ENCODE results near the gene SLC29A1.
"Not testable (repeated sequence)": the region's sequence is repeated elsewhere in the genome, so short reads cannot be mapped to it uniquely, and the experiment has no call there.

Gene SLC29A1

DNA sequence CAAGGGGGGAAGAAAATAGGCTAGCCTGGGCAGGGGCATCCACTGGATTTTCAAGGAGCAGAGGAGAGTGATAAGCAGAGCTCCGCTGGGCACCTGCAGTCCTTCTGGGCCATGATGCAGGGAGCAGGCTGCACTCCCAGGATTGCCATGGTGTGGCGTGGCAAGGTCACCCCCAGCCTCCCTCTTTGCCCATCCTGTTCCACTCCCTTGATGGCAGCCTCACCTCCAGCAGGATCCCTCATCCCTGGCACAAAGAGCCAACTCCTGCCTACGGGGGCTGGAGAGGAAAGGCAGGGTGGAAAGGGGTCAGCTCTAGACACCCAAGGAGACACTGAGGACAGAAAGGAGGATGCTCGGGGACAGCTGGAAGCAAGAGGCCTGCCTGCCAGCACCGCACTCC, 29.1 kb upstream of the SLC29A1 start:
- no peak for DNase-seq (ENCODE audit: low read depth in 3 of 3)

DNA sequence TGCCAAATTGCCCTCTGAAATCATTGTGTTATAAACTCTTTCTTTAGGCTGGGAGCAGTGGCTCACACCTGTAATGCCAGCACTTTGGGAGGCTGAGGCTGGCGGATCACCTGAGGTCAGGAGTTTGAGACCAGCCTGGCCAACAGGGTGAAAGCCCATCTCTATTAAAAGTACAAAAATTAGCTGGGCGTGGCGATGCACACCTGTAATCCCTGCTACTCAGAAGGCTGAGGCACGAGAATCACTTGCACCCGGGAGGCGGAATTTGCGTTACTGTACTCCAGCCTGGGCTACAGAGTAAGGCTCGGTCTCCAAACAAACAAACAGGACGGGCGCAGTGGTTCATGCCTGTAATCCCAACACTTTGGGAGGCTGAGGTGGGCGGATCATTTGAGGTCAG, 27.0 kb upstream of the SLC29A1 start:
- not testable (repeated sequence) for DNase-seq (ENCODE audit: low read depth in 3 of 3)

DNA sequence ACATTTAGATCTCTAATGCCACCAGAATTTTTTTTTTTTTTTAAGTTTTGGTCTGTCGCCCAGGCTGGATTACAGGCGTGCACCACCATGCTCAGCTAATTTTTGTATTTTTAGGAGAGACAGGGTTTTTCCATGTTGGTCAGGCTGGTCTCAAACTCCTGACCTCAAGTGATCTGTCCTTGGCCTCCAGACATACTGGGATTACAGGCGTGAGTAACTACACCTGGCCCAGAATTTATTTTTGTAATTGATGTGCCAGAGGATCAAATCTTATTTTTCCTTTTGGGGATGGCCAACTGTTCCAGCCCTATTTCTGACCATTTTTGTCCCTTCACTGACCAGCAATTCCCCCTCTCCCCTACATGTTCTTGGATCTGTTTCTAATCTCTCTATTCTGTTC, 24.7 kb upstream of the SLC29A1 start:
- DNase-seq (ENCODE audit: low read depth in 3 of 3): no peak

DNA sequence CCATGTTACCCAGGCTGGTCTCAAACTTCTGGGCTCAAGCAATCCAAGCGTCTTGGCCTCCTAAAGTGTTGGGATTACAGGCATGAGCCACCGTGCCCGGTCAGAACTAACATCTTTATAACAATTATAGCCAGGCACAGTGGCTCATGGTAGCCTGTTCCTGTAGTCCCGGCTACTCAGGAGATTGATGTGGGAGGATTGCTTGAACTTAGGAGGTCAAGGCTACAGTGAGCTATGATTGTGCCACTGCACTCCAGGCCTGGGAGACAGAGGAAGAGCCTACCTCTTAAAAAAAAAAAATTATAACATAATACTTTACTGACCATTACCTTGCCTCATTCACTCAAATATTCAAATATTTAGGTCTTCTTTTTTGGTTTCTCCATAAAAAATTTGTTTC, 23.5 kb upstream of the SLC29A1 start:
- DNase-seq (ENCODE audit: low read depth in 3 of 3): no peak

DNA sequence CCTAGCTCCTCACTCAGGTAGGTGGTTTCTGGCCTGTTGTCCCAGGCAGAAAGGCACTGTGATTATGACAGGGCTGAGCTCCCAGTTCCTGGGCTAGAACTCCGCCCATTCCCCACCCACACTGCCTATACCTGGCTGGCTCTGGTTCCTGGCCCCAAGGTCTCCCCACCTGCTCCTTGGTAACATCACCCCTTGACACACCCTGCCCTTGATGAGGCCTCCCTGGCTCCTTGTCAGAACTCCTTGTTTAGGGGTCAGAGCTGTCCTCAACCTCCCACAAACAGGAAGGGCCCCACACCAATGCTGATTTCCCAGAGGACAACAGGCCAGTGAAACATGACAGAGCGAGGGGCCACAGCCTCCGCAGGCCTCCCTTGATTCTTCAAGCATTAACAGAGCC, 22.2 kb upstream of the SLC29A1 start:
- no peak for DNase-seq (ENCODE audit: low read depth in 3 of 3)

DNA sequence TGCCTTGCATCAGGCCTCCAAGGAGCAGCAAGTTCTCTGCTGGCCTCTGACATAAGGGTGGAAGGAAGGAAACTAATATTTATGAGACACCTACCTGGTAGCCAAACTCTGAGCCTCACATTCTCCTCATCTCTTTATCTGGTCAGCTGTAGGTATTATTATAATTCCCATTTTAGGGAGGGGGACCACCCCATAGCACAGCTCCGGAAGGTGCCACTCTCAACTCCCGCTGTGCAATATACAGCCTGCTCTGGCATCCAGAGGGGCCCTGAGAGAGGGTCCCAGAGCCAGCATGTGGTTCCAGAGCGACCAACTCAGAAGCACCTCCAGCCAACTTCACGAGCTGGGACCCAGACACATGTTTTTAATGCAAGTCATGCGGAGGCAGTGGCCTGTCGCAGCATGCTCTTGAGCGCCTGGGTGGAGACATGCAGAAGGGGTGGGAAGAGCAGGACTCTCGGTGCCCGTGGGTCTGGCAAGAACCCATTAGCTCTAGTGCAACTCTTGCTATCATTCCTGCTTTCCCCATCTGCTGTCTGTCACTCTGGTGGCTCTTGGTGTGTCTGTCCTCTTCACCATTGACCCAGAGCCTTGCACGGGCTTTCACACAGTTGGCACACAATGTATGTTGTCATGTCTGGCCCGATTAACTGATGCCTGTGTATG, 21.6 kb upstream of the SLC29A1 start:
- DNase-seq (ENCODE audit: low read depth in 3 of 3): no peak

DNA sequence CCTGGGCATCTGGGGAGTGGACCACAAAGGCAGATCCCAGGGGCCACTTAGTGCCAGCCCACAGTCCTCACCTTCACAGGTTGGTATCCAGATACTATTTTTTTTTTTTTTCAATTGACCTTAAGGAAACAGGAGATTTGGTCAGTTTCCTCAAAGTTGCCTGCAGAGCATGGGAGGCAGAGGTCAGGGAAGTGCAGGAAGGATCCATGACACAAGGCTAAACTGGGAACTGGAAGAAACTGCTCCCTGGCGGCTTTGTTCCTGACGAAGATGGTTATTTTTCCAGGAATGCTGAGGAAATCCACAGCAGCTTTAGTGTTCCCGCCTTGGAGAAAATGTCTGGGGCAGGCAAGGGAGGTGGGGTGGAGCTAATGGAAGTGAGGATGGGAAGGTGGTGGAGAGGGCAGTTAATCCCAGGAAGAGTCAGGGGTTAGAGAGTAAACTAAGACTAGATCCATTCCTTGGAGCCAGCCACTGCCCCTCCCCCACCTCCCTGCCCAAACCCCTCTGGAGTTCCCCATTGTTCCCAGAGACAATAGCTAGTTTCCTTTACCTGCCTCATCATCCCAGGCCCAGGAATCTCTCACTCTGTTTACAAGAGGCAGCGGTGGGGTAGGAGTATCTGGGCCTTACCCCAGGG, 20.9 kb upstream of the SLC29A1 start:
- DNase-seq (ENCODE audit: low read depth in 3 of 3): no peak

DNA sequence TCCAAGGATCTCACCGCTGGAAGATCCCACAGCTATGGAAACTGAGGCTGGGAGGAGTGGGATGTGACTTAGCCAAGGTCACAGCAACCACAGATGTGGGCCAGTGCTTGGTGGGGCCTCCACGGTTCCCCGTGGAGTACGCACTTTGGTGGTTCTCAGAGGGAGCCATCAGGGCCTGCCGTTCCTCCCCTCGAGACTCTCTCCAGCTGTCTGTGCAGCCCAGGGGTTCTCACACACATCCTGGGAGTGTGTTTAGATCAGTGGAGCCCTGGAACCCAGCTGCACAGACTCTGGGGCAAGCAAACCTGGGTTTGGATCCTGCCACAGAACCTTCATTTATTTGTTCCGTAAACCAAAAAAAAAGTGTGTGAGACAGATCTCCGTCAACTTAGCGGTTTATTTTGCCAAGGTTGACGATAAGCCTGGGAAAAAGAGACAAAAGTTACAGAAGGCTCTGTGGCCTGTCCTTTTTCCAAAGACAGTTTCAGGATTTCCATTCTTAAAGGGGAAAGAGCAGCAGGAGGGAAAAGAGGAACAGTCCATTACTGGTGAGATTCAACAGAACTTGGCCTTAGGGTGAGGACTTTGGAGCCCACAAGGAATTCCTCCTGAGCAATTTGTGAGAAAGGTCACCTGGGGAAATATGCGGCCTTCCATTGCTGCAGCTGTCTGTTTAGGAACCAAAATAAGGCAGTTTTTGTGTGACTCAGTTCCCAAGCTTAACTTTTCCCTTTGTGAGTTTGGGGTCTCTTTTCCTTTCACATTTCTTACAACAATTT, 20.2 kb upstream of the SLC29A1 start:
- no peak for DNase-seq (ENCODE audit: low read depth in 3 of 3)

DNA sequence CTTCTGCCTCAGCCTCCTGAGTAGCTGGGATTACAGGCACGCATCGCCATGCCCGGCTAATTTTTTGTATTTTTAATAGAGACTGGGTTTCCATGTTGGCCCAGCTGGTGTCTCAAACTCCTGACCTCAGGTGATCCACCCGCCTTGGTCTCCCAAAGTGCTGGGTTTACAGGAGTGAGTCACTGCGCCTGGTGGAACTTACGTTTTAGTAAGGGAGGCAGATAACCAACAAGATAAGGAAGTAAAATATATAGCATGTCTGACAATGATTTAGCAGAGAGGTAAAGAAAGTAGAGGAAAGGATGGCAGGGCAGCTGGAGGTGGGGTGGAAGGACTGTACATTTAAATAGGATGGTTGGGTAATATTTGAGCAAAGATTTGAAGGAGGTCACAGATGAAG, 19.4 kb upstream of the SLC29A1 start:
- no peak for DNase-seq (ENCODE audit: low read depth in 3 of 3)

DNA sequence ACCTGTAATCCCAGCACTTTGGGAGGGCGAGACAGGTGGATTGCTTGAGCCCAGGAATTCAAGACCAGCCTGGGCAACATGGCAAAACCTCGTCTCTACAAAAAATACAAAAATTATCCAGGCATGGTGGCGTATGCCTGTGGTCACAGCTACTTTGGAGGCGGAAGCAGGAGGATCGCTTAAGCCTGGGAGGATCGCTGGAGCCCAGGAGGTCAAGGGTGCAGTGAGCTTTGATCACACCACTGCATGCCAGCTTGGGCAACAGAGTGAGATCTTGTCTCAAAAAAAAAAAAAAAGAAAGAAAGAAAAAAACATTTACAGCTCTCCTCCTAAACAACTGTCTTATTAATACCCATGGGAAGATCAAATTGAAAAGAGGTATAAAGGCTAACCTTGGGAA, 15.4 kb upstream of the SLC29A1 start:
- no peak for DNase-seq (ENCODE audit: low read depth in 3 of 3)

DNA sequence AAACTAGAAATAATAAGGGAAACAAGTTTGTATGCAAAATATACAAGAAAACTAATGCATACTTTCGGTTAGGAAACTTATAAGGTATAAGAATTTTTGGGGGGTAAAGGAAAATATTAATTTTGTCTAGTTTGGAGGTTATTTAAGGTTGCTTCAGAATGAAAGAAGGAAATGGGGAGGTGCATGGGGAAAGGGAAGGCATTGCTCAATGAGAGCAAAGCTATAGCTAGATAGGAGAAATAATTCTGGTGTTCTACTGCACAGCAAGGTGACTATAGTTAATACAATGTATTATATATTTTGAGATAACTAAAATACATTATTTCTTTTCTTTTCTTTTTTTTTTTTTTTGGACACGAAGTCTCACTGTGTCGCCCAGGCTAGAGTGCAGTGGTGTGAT, 12.1 kb upstream of the SLC29A1 start:
- no peak for DNase-seq (ENCODE audit: low read depth in 3 of 3)

DNA sequence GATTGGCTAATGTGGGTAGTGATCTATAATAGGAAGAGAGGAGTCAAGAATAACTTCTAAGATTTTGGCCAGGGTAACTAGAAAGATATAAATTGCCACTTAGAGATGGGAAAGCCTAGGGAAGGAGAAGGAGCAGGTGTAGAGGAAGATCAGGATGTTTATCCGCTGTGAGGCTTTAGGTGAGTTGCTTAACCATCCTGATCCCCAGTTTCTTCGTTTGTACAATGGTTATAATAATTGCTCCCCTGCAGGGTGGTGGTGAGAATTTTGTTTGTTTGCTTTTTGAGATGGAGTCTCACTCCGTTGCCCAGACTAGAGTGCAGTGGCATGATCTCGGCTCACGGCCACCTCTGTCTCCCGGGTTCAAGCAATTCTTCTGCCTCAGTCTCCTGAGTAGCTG, 9.1 kb upstream of the SLC29A1 start:
- no peak for DNase-seq (ENCODE audit: low read depth in 3 of 3)

DNA sequence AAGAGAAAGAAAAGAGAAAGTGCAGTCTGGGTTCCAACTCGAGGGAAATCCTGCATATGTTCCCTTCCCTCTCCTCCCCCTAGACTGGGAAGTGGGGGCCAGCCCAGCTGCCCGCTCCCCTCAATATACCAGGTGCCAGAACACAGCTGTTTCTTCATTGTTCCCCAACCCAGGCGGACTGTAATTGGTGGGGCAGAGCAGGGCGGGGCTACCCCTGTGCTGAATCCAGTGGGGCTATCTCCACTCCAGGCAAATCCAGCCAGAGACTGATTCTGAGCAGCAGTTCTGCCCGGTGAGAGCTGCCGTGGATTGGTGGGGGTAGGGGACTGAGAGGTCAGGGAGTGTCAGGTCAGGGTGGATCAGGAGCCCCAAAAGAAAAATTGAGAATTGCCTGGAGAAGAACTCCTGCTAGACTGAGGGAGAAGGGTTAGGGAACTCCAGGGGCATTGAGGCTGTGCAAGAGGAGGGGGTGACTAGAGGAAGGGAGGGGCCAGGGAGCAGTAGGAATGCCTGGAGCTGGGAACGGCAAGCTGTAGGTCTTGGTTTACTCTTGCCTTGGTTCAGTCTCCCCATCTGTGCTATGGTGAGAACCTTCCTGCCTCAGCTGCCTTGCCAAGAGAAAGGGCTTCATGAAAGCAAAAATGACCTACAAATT, 6.6 kb upstream of the SLC29A1 start, which contains the start of gene MYMX:
TSS of gene MYMX (plus strand) at position 250 of the 655 bp plus-strand sequence. CDS start 546 bp downstream, outside the sequence.
- no peak for DNase-seq (ENCODE audit: low read depth in 3 of 3)

DNA sequence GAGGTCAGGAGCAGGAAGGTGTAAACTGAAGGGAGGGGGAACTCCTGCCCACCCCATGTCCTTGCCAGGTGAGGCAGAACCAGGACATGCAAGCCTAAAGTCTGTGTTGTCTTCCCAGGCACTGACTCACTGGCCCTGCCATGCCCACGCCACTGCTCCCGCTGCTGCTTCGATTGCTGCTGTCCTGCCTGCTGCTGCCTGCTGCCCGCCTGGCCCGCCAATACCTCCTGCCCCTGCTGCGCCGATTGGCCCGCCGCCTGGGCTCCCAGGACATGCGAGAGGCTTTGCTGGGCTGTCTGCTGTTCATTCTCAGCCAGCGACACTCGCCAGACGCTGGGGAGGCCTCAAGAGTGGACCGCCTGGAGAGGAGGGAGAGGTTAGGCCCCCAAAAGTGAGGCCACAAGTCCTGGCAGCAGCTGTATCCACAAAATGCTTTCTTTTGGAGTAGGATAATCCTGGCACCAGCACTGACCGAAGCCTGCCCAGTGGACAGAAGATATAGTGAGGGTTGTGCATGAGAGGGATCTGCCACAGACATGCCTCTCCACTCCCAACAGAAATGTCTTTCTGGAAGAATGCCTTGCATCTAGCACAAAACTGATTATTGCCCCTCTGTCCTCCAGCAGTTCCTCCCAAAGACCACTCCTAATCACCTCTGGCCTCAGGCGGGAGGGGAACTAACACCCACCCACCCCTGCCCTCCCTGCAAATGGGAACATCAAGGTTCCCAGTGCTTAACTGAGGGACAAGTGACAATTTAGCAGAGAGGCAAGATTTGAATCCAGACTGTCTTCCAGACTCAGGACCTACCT, 5.9 kb upstream of the SLC29A1 start:
- no peak for DNase-seq (ENCODE audit: low read depth in 3 of 3)

DNA sequence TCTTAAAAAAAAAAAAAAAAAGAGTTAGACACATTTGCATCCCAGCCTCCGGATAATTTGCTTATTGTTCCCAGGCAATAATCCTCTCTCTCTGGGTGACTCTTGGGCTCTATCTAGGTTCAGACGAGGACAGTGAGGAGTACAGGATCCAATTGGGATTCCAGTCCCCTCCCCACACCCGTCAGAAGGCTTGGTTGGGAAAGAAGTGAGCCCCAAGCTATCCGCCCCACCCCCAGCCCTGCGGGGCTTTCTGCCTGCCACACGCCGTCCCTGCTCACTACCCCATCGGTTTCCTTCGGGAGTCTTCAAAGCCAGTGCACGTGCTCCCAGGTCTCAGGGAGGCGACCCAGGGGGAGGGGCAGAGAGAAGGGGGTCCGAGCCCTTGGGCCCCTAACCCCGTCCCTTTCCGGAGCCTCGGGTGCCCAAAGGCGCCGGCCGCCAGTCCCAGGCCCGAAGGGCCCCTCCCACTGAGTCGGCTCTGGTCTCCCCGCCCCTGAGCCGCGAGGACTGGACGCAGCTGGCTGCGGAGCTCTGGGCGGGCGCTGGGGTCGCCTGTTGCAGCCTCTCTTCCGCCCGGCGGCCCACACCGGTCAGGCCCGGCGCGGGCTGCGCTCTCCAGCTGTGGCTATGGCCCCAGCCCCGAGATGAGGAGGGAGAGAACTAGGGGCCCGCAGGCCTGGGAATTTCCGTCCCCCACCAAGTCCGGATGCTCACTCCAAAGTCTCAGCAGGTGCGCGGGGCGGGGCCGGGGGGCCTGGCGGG, 4.2 kb upstream of the SLC29A1 start:
- DNase-seq (ENCODE audit: low read depth in 3 of 3): no peak

DNA sequence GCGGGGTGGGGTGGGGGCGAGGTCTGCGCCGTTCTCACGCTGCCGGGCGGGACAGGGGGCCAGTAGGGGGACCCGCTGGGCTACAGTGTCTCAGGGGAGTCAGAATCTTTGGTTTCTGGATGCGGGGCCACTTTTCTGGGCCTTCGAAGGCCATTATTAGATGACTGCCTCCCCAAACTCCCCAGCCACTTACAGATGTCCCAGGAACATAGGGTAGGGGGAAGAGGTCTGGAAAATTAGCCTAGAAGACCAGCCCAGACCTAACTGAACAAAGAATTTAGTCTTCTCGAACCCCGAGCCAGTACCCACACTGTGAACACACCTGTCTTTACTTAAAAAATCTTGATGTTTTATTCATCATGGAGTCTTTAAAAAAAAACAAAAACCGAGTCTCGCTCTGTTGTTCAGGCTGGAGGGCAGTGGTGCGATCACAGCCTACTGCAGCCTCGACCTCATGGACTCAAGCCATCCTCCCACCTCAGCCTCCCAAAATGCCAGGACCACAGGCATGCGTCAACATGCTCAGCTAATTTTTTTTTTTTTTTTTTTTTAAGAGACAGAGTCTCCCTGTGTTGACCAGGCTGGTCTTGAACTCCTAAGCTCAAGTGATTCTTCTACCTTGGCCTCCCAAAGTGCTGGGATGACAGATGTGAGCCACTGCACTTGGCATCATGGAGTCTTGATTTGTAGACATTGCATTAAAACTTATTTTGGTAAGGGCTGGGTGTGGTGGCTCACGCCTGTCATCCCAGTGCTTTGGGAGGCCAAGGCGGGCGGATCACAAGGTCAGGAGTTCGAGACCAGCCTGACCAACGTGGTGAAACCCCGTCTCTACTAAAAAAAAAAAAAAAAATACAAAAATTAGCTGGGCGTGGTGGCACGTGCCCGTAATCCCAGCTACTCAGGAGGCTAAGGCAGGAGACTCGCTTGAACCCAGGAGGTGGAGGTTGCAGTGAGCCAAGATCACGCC, 3.3 kb upstream of the SLC29A1 start:
- no peak for DNase-seq (ENCODE audit: low read depth in 3 of 3)

DNA sequence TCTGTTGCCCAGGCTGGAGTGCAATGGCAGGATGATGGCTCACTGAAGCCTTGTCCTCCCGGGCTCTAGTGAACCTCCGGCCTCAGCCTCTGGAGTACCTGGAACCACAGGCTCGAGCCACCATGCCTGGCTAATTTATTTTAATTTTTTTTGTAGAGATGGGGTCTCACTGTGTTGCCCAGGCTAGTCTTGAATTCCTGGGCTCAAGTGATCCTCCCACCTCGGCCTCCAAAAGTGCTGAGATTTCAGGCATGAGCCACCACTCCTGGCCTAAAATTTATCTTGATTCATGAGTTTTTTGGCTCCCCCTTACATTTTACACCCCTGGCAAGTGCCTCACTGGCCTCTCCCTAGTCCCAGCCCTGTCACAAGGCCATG, 2.5 kb upstream of the SLC29A1 start:
- no peak for DNase-seq (ENCODE audit: low read depth in 3 of 3)

DNA sequence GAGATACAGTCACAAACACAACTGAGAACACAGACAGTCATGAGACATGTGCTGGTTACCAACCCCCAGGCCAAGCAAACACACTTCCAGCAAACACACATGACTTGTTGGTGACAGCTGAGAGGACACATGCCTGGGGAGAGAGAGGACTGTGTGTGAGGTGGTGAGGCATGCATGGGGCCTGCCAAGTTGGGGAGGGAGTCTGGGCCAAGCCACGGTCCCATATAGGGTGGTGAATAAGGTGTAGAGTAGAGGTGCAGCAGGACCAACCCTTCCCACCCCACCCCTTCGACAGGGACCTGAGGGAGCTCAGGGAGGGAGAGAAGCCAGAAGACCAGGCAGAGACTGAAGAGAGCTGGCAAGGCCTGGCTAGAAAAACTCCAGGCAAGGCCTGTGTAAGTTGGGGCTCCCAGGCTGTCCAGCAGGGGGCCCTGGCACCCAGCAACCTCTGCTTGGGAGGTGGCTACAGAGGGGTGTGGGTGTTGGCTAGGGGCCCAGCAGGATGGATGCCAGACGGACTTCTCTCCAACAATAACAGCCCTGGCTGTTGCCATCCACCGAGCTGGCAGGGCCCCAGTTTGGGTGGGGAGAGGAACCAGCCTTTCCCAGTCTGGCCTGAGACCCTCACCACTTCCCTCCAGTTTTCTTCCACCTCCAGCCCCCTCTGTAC, 2.0 kb upstream of the SLC29A1 start:
- peak; percentile 40 to 47 (median 46) for DNase-seq (ENCODE audit: low read depth in 3 of 3)

DNA sequence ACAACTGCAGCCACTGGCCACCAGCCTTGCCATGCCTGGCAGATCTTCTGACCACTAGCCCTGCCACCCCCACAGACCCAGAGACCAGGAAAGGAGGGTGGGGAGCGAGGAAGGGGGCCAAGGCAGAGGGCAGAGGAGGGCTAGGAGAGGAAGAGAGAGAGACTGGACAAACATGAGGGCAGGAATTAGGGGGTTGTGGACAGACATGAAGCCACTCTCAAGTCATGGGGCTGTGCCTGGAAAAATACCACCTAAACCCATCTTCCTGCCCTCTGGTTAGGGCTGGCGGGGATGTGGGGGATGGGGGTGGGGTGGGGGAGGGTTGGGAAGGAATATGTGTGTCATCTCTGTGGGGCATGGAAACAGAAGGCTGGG, 1.4 kb upstream of the SLC29A1 start:
- no peak for DNase-seq (ENCODE audit: low read depth in 3 of 3)

Measured in stimulated activated CD4-positive, alpha-beta T cell treated with anti-CD3 and anti-CD28 coated beads, TNF-alpha, amount 100 ng/mL, for 4 hours (primary cell).